ENCODE results near the gene PC. TPM values are rescaled to one million over a fixed set of nuclear protein-coding genes. Genes with fewer than 3 reads are reported as not detected.
"Not testable (repeated sequence)": the region's sequence is repeated elsewhere in the genome, so short reads cannot be mapped to it uniquely, and the experiment has no call there.

Gene PC
- total RNA-seq, 4 donors from 2014 or later = 91.0 to 240 (median 134) TPM

- no peak for ATAC-seq (ENCODE audit: low FRiP score)
- no peak for DNase-seq (ENCODE audit: low spot score)
- no peak for TF ChIP-seq CTCF (IDR thresholded peaks at IDR 0.05)
These were observed 142.5 kb downstream of the PC start for GRCh38 chr11:66815646-66816045.

DNA sequence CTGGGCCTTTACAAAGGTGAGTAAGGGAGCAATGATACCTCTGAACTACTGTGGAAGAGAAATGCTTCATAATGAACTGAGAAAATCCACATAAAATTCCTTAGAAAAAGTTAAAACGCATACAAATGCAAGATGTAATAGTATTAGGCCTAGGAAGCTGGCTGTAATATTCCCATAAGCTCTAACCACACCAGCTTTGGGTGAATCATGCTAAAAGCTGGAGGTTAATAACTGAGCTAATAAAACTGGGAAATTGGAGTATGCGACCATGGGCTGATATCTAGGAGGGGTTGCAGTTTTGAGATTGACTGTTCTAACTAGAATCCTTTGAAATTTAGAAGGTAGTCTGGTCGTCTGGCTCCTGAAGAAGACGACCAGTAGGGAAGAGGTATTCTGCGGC lies 143.5 kb downstream of the PC start:
- ATAC-seq (ENCODE audit: low FRiP score) (no peak), DNase-seq (ENCODE audit: low spot score) (no peak)
- no peak for TF ChIP-seq CTCF (IDR thresholded peaks at IDR 0.05)

DNA sequence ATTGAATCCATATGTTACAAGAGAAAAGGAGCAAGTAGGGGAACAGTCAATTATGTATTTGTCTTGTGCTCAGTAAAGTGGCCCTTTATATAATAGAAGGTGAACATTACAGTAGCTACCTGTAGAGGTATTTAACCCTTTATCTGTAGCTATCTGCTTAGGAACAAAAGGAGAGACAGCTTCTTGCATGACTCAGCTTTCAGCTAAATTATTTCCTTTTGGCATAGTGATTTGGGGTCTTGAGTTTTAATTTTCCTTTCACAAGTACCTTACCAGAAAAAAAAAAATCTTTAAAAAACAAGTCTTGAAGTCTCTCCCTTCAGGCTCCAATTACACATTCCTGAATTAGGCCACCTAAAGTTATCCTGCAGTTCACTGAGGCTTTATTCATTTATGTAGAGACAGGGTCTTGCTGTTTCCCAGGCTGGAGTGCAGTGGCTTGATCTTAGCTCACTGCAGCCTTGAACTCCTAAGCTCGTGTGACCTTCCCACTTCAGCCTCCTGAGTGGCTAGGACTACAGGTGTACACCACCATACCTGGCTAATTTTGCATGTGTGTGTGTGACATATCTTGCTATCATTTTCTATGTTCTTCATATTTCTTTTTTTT lies 147.5 kb downstream of the PC start:
- ATAC-seq (ENCODE audit: low FRiP score) = no peak
- DNase-seq (ENCODE audit: low spot score) = no peak
- no peak for TF ChIP-seq CTCF (IDR thresholded peaks at IDR 0.05)

- ATAC-seq (ENCODE audit: low FRiP score) (no peak), DNase-seq (ENCODE audit: low spot score) (no peak)
- TF ChIP-seq CTCF (IDR thresholded peaks at IDR 0.05) = no peak
These were observed 148.6 kb downstream of the PC start for GRCh38 chr11:66809592-66809991.

- ATAC-seq (ENCODE audit: low FRiP score) = no peak
- no peak for DNase-seq (ENCODE audit: low spot score)
- no peak for TF ChIP-seq CTCF (IDR thresholded peaks at IDR 0.05)
These were observed 157.3 kb downstream of the PC start for GRCh38 chr11:66800720-66801428.

DNA sequence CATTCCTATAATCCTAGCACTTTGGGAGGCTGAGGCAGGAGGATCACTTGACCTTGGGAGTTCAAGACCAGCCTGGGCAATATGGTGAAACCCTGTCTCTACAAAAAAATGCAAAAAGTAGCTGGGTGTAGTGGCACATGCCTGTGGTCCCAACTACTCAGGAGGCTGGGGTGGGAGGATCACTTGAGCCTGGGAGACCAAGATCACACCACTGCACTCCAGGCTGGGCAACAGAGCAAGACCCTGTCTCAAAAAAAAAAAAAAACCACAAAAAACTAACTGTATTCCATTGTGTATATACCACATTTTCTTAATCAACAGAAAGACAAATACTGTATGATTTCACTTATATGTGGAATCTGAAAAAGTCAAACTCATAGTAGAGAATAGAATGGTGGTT lies 158.4 kb downstream of the PC start:
- not testable (repeated sequence) for ATAC-seq (ENCODE audit: low FRiP score); DNase-seq (ENCODE audit: low spot score)

Small RNAs within 50 kb of the gene (small RNA-seq; reads per million reads assigned to genes)
- gene MIR3163 (0.52 reads per million), gene RNU7-23P (not detected)

Other genes starting within 250 kb of the PC start
- gene SPTBN2, start 229.2 kb downstream of the PC start, total RNA-seq = 10 to 100 TPM in 2 of 4 donors, 1 to 10 TPM in 2; 1.6 to 14.4 (median 8.6) TPM
- gene RCE1, start 114.9 kb downstream of the PC start, total RNA-seq = 10 to 100 TPM; 12.8 to 20.4 (median 14.5) TPM
- 10 to 100 TPM; 10.2 to 16.6 (median 12.4) TPM for gene LRFN4, start 101.3 kb downstream of the PC start, total RNA-seq
- not detected for gene C11orf86, start 16.9 kb upstream of the PC start, total RNA-seq
- gene SYT12, start 64.8 kb upstream of the PC start, total RNA-seq = 1 to 10 TPM in 1 of 4 donors, under 1 TPM in 2, not detected in 1; 0.36 to 1.8 (median 0.37) TPM
- 10 to 100 TPM in 3 of 4 donors, 1 to 10 TPM in 1; 6.9 to 29.9 (median 22.6) TPM for gene RHOD, start 98.5 kb upstream of the PC start, total RNA-seq
- 10 to 100 TPM; 47.4 to 83.6 (median 56.6) TPM for gene KDM2A, start 160.9 kb upstream of the PC start, total RNA-seq